Breast epithelium (tissue), 4 donors: ENCODE results near the gene PTPRK. TPM values are rescaled to one million over a fixed set of nuclear protein-coding genes. Genes with fewer than 3 reads are reported as not detected.

Experiments used
- DNase-seq, 2 donors: peaks; one replicate each; pipeline ENCODE4 v3.0.0-alpha.2; 2019; ENCODE audit warnings: low spot score in 2 of 2
- H3K27ac ChIP-seq, 2 donors: fragments of 200-600 bp; sonication (generic) in 1 of 2; one replicate each; pipeline ENCODE4 v1.5.1; 2016 to 2019; ENCODE audit warnings: mild to moderate bottlenecking in 1 of 2
- H3K27me3 ChIP-seq, 2 donors: fragments of 200-600 bp; sonication (generic) in 1 of 2; one replicate each; pipeline versions ENCODE4 v1.5.1 to v1.6.0; 2017 to 2019; ENCODE audit warnings: control low read depth in 1 of 2, mild to moderate bottlenecking in 1 of 2
- H3K36me3 ChIP-seq: fragments of 200-600 bp; one replicate; pipeline ENCODE4 v1.5.1; 2019
- H3K4me1 ChIP-seq, 2 donors: fragments of 200-600 bp; sonication (generic); one replicate each; pipeline ENCODE4 v1.5.1; 2016 to 2019; ENCODE audit warnings: control low read depth in 1 of 2
- H3K4me3 ChIP-seq, 3 donors: fragments of 200-600 bp; sonication (generic); 1 replicate in 2 of 3; 2 replicates in 1 of 3; pipeline ENCODE4 v1.5.1; 2016 to 2019; ENCODE audit warnings: mild to moderate bottlenecking in 3 of 3, moderate library complexity in 2 of 3
- H3K9me3 ChIP-seq, 2 donors: fragments of 200-600 bp; sonication (generic) in 1 of 2; one replicate each; pipeline ENCODE4 v1.5.1; 2016 to 2019; ENCODE audit warnings: control low read depth in 1 of 2
- POLR2A ChIP-seq: fragments of 450-650 bp; IDR thresholded peaks from one replicate; pipeline ENCODE4 v1.6.1; 2016; ENCODE audit warnings: antibody characterized with exemption, mild to moderate bottlenecking, moderate library complexity
- POLR2AphosphoS5 ChIP-seq, 3 donors: sonication (generic); formaldehyde crosslinking; IDR thresholded peaks; one replicate each; pipeline ENCODE4 v1.6.1; 2017; ENCODE audit warnings: antibody characterized with exemption in 3 of 3
- intact Hi-C: fragments of 100-400 bp; cut with DNase I; formaldehyde crosslinking; loops from one replicate; pipeline ENCODE4 v1.15.1; 2023; ENCODE audit warnings: low total_unique reads
- total RNA-seq, 3 donors: library from RNA; depleted of rRNA; stranded (reverse); fragments of >200 nt; gene quantifications; one replicate each; pipeline ENCODE4 v1.1.0, GENCODE V29; 2016
- TF ChIP-seq, protein P1 (sequence below), 3 donors: fragments of 450-650 bp; IDR thresholded peaks; one replicate each; pipeline ENCODE4 v1.5.1; 2016 to 2017; ENCODE audit warnings: antibody characterized with exemption in 3 of 3, mild to moderate bottlenecking in 3 of 3, moderate library complexity in 3 of 3

PTPRK gene
- total RNA-seq, 3 donors from 2014 or later, result 29.1 to 134 (median 77.0) TPM

DNA sequence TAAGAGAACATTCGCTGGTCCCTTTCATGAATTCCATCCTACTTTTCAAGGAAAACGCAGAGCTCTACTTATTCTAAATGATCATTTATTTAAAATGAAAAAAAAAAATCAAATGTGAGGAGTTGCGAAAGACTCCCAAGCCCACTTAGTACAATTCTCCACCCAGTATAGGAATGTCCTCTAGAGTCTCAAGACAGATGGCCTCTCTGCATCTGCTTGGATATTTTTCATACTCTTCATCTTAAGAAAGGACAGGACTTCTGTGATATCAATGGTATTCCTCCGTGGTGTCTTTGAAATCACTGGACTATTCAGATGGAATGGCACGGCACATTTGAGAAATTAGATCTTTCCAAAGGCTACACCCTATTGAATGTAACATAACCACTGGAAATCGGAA, 107.1 kb downstream of the PTPRK start:
- TF ChIP-seq POLR2A (no peak), POLR2AphosphoS5 (IDR thresholded peaks at IDR 0.05) (no peak)
- TF ChIP-seq, protein P1, sequence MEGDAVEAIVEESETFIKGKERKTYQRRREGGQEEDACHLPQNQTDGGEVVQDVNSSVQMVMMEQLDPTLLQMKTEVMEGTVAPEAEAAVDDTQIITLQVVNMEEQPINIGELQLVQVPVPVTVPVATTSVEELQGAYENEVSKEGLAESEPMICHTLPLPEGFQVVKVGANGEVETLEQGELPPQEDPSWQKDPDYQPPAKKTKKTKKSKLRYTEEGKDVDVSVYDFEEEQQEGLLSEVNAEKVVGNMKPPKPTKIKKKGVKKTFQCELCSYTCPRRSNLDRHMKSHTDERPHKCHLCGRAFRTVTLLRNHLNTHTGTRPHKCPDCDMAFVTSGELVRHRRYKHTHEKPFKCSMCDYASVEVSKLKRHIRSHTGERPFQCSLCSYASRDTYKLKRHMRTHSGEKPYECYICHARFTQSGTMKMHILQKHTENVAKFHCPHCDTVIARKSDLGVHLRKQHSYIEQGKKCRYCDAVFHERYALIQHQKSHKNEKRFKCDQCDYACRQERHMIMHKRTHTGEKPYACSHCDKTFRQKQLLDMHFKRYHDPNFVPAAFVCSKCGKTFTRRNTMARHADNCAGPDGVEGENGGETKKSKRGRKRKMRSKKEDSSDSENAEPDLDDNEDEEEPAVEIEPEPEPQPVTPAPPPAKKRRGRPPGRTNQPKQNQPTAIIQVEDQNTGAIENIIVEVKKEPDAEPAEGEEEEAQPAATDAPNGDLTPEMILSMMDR (IDR thresholded peaks at IDR 0.05), result no peak
- Histone ChIP-seq H3K27me3 (no peaks in the 10 kb centered on the region), H3K9me3 (no peaks in the 10 kb centered on the region), H3K27ac (no peak overlapping the region), H3K36me3 (no peaks in the 10 kb centered on the region), H3K4me1 (no peaks in the 10 kb centered on the region), H3K4me3 (no peak overlapping the region)
- intact Hi-C loops, result no loop called here
- DNase-seq, result no peak

- H3K4me3 ChIP-seq, result no peak overlapping the region
- H3K36me3 ChIP-seq, result no peaks in the 10 kb centered on the region
- no peak for DNase-seq
- no peaks in the 10 kb centered on the region for H3K9me3 ChIP-seq
- no peaks in the 10 kb centered on the region for H3K4me1 ChIP-seq
- H3K27me3 ChIP-seq, result no peaks in the 10 kb centered on the region
- intact Hi-C loops, result no loop called here
- H3K27ac ChIP-seq, result no peak overlapping the region
- TF ChIP-seq, protein P1 (IDR thresholded peaks at IDR 0.05), result no peak
- TF ChIP-seq POLR2AphosphoS5 (IDR thresholded peaks at IDR 0.05), result no peak
- no peak for TF ChIP-seq POLR2A
Observed at GRCh38 chr6:128412680-128413079, 107.7 kb downstream of the PTPRK start.

- Histone ChIP-seq H3K36me3 (no peaks in the 10 kb centered on the region), H3K9me3 (no peaks in the 10 kb centered on the region), H3K27me3 (no peaks in the 10 kb centered on the region), H3K4me3 (no peak overlapping the region), H3K27ac (no peak overlapping the region), H3K4me1 (no peaks in the 10 kb centered on the region)
- no peak for DNase-seq
- no peak for TF ChIP-seq POLR2A
- no peak for TF ChIP-seq POLR2AphosphoS5 (IDR thresholded peaks at IDR 0.05)
- TF ChIP-seq, protein P1 (IDR thresholded peaks at IDR 0.05), result no peak
- intact Hi-C loops, result no loop called here
Observed at GRCh38 chr6:128410584-128410983, 109.8 kb downstream of the PTPRK start.

DNA sequence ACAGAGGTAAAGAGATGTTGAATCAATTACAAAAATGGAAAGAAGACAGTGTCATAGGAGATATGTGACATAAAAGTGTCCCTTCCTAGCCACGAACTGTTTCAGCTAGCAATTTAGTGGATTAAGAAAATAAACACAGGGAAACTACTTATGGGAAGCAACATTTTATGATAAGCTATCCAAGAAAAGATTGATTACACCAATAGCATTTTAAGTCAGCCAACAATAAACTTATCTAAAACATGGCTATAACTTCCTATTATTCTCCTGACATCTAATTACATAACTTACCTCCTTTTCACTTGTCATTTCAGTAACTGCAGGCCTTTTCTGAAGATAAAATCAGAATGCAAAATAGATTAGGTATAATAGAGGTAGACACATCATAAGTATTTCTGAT, 111.4 kb downstream of the PTPRK start:
- no peaks in the 10 kb centered on the region for H3K4me1 ChIP-seq
- no peaks in the 10 kb centered on the region for H3K36me3 ChIP-seq
- no peaks in the 10 kb centered on the region for H3K9me3 ChIP-seq
- no peak overlapping the region for H3K27ac ChIP-seq
- no peak for DNase-seq
- intact Hi-C loops, result no loop called here
- H3K4me3 ChIP-seq, result no peak overlapping the region
- no peak for TF ChIP-seq POLR2AphosphoS5 (IDR thresholded peaks at IDR 0.05)
- TF ChIP-seq, protein P1 (IDR thresholded peaks at IDR 0.05), result no peak
- no peak for TF ChIP-seq POLR2A
- H3K27me3 ChIP-seq, result no peaks in the 10 kb centered on the region

- Histone ChIP-seq H3K4me1 (no peaks in the 10 kb centered on the region), H3K36me3 (no peaks in the 10 kb centered on the region), H3K9me3 (no peaks in the 10 kb centered on the region), H3K4me3 (no peak overlapping the region), H3K27ac (no peak overlapping the region), H3K27me3 (no peaks in the 10 kb centered on the region)
- TF ChIP-seq POLR2AphosphoS5 (IDR thresholded peaks at IDR 0.05), result no peak
- TF ChIP-seq, protein P1 (IDR thresholded peaks at IDR 0.05), result no peak
- TF ChIP-seq POLR2A, result no peak
- intact Hi-C loops, result no loop called here
- DNase-seq, result no peak
Observed at GRCh38 chr6:128406453-128406852, 113.9 kb downstream of the PTPRK start.
